Transverse colon (tissue), 4 donors: ENCODE data around the gene LRRFIP2.

Experiments
- POLR2AphosphoS5 ChIP-seq, 3 donors: sonication (generic); formaldehyde crosslinking; IDR thresholded peaks; one replicate each; pipeline ENCODE4 v1.6.1; 2016; ENCODE audit warnings: antibody characterized with exemption in 3 of 3
- TF ChIP-seq, protein P1 (sequence below), 5 experiments: fragments of 200-600 bp in 3 of 5; fragments of 450-650 bp in 2 of 5; sonication (generic) in 3 of 5; IDR thresholded peaks; 1 replicate in 2 of 5; 2 replicates in 3 of 5; pipeline ENCODE4 v1.5.1; 2016 to 2017; ENCODE audit warnings: antibody characterized with exemption in 5 of 5, inconsistent platforms in 3 of 5, mild to moderate bottlenecking in 2 of 5, moderate library complexity in 1 of 5

DNA sequence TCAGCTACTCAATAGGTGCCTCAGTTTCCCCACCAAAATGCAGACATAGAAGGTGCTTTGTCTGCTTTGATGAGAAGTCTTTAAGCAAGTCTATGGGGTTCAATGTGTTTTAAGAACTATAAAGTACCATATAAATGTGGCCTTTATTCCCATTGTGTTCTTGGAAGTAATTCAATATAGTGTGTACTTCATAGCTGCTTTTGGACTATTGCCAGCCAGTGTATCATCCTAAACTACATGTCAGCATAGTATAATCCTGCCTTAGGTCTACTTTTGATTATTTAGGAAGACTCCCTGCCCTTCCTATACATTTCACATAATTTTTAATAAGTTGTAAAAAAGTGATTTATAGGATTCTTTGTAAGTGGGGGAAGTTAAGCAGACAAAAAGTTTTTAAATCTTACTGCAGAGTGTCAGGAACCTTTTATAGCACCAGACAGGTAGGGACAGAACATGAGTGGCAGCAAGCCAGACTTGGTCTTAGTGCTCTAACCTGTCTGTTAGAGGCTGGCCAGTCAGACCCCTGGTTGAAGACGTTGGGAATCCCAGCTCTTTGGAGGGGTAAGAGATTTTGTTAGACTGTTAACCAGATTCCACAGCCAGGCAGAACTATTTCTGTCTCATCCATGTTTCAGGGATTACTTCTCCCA is 132.7 kb downstream of the LRRFIP2 start:
- TF ChIP-seq, protein P1, sequence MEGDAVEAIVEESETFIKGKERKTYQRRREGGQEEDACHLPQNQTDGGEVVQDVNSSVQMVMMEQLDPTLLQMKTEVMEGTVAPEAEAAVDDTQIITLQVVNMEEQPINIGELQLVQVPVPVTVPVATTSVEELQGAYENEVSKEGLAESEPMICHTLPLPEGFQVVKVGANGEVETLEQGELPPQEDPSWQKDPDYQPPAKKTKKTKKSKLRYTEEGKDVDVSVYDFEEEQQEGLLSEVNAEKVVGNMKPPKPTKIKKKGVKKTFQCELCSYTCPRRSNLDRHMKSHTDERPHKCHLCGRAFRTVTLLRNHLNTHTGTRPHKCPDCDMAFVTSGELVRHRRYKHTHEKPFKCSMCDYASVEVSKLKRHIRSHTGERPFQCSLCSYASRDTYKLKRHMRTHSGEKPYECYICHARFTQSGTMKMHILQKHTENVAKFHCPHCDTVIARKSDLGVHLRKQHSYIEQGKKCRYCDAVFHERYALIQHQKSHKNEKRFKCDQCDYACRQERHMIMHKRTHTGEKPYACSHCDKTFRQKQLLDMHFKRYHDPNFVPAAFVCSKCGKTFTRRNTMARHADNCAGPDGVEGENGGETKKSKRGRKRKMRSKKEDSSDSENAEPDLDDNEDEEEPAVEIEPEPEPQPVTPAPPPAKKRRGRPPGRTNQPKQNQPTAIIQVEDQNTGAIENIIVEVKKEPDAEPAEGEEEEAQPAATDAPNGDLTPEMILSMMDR (IDR thresholded peaks at IDR 0.05), result no peak
- TF ChIP-seq POLR2AphosphoS5 (IDR thresholded peaks at IDR 0.05), result no peak
